Jurkat, Clone E6-1 (cell line): Measurements from ENCODE around the gene CASS4.
A peak's percentile ranks its signal among the peaks of the same experiment; 100 is the strongest.

Source experiments
- DNase-seq: peaks from one replicate; pipeline ENCODE4 v3.0.0-alpha.2; 2011; ENCODE audit warnings: low read depth, low spot score
- H3K4me3 ChIP-seq: 2 replicates; pipeline ENCODE4 v1.5.1; 2011; ENCODE audit warnings: mild to moderate bottlenecking, low read length, control low read depth, moderate library complexity

The CASS4 gene

GRCh38 chr20:56438284-56438683, 26.2 kb downstream of the CASS4 start:
- H3K4me3 ChIP-seq = no peak overlapping the region
- DNase-seq = no peak

GRCh38 chr20:56439771-56440291, 27.8 kb downstream of the CASS4 start:
- no peak overlapping the region for H3K4me3 ChIP-seq
- DNase-seq = no peak

DNA sequence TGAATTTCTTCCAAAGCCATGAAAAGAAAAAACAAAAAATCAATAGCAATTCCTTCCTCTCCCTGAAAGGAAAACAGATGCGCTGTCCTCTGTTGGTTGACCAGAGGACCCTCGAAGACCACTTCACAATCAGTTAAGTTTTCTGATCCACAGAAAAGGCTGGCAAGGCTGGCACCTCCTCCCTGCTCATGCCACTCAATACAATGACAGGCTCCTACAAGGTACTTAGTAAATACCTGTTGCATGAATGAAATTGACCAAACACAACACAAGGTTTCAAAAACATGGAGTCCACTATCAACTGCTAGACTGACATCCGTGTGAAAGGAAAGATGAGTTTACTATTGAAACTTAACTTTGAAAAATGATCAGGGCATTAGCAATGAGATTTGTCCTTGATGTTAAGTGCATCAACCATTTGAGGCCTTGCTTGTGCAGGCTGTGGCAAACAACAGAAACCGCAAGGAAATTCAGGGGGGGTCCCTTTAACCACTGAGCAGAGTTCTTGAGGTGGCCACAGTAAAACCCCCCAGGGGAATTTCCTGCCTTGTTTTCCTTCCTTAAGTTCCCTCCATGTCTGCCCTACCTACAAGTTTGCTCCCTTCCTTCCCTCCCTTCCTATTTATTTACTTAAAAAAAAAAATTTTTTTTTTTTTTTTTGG, 28.4 kb downstream of the CASS4 start:
- H3K4me3 ChIP-seq = no peak overlapping the region
- DNase-seq = peak; percentile 73

DNA sequence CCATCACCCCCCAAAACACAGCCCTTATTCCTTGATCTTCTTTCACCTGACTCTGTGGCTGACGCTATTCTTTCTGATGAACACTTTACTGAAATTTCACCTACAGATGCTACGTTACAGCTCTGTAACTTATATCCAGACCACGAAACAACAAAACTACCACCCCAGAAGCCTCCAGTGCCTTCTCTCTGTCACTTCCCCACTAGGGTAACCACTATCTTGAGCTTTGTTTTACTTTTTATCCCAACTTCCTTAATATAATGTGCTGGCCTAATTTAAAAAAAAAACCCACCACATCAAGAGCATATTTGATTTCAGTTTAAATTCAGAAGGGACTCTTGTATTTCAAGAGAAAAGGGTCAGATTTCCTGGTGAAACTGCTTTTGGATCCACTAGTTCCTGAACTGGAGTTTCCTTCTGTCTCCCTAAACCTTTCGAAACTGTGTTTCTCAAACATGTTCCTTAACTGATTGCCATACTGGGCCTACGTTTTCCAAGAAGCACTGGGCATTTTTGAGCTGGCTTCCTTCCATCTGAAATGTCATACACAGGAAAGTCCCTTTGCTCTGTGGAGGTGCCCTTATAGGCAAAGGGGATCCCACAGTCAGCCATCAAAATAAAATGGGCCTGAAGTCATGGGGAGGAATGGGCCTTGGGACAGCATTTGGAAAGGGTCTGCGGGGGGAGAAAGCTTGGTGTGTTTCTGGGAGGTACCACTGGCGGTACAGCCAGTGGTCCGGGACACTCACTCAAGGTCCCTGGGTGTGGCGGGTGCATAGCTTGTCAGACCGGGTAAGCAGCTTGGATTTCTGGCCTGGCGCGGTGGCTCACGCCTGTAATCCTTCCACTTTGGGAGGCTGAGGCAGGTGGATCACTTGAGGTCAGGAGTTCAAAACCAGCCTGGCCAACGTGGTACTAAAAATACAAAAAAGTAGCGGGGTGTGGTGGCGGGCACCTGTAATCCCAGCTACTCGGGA, 30.6 kb downstream of the CASS4 start:
- no peak overlapping the region for H3K4me3 ChIP-seq
- no peak for DNase-seq

DNA sequence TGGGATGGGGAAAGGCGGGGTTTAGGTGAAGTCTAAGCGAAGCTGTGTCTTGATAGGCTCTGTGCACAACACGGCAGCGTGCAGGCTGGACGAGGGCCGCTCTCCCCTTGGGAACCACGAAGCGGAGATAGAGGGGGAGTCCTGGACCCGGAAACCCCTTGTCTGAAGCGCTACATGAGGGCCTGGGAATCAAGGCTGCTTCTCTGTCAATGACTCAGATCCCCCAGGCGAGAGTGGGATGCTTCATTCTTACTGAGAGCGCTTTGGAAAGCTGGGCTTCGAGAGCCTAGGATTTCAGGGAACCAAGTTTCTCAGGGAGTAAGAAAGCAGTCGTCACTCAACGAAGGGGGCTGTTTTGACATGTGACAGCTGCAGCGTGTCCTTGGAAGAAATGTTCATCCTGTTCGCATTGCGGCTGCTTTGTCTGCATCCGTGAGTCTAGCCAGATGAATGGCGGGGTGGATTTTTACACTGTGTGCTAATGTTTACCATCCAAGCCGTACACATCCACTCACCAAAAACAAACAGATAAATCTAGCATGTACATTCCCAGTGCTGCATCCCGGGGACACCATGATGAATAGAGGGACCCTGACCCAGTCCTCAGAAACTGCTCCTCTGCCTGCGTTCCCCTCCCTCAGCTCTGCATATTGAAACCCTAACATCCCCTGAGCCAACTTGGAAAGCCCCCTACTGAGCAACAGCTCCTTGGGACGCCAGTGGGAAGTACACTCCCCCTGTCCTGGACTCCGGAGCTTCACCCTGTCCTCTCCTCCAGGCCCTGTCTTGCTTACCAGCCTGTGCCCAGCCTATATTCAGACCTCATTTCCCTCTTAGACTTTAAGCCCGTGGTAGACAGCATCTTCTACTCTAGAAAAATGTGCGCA, 31.8 kb downstream of the CASS4 start:
- DNase-seq = no peak
- no peak overlapping the region for H3K4me3 ChIP-seq

DNA sequence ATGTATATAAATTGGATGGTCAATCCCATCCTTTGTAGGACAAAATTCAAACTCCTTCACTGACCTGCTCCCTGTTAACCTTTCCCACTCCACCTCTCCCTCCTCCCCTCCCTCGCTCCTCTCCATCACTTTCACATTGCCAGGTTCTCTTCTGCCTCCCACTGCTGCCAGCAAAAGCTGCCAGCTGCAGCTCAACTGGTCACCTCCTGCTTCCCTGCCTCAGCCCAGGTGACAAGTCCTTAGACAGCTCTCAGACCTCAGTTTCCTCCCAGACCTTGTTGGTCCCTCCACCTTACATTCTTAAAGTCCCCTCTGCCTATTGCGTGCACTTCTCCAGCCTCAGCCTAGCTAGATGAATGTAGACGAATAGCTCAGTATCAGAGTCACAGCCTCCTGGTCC, 33.1 kb downstream of the CASS4 start:
- DNase-seq = no peak
- no peak overlapping the region for H3K4me3 ChIP-seq

DNA sequence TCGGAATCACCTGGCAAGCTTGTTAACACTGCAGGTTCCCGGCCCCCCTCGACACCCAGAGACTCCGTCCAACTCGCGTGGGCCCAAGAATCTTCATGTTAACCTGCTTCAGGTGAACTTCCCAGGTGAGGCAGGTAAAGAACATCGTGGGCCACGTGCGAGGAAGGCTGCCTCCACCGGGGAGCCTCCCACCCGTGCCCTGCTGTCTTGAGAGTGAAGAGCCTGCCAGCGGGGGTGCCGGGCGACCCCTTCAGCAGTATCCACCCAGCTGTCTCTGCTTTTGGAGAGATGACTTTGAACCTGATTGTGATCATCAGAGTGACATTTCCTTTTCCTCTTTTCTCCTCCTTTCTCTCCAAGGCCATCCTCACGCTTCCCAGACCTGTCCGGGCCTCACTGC, 33.5 kb downstream of the CASS4 start:
- DNase-seq = no peak

DNA sequence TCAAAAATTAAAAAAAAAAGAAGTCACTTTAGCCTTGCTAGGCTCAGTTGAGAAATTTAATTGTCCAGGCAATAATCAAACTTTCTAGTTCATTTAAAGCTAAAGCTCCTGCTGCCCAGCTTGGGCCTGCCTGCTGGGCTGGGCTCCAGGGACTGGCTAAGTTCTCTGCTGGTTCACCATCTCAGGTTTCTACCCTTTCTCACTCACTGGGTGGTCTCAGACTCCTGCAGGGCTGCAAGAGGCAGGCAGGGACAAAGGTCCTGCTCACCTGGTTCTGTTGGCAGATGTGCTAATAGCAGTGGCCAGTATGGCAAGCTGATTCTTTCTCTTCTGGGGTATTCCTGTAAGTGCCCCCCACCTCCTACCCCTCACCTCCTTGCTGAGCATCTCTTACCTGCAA, 35.2 kb downstream of the CASS4 start:
- no peak overlapping the region for H3K4me3 ChIP-seq
- DNase-seq = no peak

More for the DNA sequence above, 33.5 kb downstream of the CASS4 start:
- no peak overlapping the region for H3K4me3 ChIP-seq

DNA sequence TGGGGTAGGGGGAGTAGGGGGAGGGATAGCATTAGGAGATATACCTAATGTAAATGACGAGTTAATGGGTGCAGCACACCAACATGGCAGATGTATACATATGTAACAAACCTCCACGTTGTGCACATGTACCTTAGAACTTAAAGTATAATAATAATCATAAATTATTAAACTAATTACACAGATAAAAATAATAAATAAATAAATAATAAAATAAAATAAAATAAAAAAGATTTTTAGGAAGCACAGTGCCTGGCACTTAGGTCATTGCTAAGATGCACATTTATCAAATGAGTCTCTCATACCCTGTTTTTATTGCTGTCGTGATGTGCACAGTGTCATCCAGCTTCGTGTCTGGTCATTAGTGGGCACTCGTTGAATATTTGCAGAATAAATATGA, 37.4 kb downstream of the CASS4 start:
- DNase-seq = no peak
- H3K4me3 ChIP-seq = no peak overlapping the region

DNA sequence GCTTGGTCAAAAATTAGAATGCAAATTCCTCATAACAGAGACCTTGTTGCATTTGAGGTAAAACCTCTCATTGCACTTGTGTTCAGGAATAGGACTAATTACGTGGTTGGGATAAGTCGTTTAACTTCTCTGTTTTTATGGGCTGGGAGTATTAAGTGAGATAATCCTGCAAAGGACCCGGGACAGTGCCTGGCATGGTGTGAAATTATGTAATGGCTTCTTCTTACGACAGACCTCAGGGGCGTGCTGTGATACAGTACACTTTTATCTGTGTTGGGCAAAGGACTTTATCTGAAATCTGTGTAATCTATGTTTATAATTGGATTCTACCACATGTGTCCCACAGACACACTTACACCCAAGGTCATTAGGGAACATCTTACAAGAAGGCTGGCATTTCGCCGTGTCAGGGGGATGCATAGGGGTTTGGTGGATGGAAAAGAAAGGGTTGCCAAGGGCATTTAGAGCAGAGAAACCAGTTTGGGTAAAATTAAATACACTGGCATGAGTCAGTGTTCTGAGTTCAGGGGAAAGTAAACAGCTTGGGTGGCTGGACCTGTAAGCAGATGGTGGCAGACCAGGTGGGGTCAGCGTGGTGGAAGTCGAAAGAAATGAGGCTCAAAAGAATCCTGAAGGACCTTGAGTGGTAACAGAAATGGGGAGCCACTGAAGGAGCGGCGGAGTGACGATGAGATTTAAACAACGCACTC, 39.2 kb downstream of the CASS4 start:
- DNase-seq = no peak
- H3K4me3 ChIP-seq = no peak overlapping the region

GRCh38 chr20:56453352-56453751, 41.3 kb downstream of the CASS4 start:
- no peak overlapping the region for H3K4me3 ChIP-seq
- DNase-seq = no peak

DNA sequence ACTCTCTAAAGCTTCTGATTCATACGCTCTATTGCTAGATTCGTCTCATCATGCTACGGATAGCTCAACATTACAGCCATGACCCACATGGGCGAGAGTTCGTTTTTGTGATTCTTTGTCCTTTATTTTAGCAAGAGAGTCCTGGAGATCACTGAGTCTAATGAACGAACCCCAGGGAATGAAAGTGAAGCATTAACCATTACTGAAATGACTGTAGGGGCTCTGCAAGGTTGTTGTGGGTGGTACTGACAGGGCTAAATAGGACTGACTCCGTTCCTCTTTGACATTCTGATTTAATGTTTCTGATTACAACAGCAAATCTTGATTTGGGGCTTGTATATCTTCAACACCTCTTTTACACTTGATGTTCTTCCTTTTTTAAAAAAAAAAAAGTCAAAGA, 42.7 kb downstream of the CASS4 start:
- DNase-seq = no peak
- H3K4me3 ChIP-seq = no peak overlapping the region

DNA sequence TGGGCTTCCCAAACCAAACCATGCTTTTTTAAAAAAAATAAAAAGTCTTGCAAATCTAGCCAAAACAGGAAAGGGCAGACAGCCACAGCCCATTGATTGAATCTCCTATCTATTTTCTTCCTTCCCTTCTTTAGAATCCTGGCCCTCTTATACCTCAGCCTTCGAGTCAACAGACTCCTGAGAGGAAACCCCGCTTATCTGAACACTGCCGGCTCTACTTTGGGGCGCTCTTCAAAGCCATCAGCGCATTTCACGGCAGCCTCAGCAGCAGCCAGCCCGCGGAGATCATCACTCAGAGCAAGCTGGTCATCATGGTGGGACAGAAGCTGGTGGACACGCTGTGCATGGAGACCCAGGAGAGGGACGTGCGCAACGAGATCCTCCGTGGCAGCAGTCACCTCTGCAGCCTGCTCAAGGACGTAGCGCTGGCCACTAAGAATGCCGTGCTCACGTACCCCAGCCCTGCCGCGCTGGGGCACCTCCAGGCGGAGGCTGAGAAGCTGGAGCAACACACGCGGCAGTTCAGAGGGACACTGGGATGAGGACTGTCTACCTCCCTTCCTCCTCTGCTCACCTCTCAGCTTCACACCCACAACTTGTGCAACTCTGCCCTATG, 46.3 kb downstream of the CASS4 start:
- no peak overlapping the region for H3K4me3 ChIP-seq
- DNase-seq = no peak

DNA sequence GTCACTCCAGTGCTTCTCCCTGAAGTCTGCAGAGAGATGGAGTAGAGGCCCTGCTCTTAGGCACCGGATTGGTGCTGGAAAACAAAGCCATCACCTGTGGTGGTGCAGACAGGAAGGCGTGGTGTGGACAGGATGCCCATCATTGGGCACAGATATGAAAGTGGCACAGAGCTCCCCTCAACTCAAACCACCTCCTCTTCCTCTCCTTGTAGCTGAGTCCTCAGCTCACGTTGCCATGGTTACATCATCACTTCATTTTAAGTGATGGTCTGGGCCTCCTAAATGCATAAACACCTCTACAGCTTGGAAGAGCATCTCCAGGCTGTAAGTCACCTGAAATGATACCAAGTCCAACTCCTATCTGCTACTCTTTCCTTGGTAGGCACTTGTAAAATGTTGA, 48.4 kb downstream of the CASS4 start:
- no peak for DNase-seq
- no peak overlapping the region for H3K4me3 ChIP-seq

DNA sequence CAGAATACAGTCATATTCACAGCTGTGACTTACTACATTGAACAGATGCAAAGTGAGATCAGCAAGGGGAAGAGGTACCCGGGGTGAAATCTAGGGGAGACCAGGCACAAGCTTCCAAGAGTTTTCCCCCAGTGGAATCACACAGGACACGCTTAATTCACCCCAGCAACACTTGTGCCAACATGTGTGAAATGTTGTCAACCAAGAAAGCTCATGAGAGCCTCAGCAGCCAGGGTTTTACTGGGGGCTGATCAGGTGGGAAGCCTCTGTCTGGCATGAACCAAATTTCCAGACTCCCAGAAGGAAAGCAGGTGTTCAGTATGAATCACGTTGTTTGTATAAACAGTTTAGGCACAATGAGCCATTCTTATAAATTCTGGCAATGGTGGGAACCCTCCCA, 49.5 kb downstream of the CASS4 start:
- H3K4me3 ChIP-seq = no peak overlapping the region
- no peak for DNase-seq

DNA sequence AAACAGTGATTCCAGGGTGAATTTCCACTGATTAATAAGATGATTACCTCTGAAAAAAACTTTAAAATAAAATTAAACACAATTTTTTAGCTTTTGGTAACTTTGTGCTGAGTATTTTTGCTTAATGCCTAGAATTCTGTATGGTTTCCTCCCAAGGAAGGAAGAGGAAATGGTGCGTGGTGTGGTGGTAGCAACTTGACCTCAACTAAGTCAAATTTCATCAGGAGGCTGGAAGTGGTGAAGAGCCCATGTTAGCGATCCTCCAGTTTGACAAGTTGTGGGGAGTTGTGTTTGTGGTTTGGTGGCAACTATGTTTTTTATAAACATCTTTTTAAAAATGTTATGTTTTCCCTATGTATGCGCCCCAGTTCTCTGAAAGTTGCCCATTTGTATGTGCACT, 51.4 kb downstream of the CASS4 start:
- no peak overlapping the region for H3K4me3 ChIP-seq
- peak; percentile 55 for DNase-seq

DNA sequence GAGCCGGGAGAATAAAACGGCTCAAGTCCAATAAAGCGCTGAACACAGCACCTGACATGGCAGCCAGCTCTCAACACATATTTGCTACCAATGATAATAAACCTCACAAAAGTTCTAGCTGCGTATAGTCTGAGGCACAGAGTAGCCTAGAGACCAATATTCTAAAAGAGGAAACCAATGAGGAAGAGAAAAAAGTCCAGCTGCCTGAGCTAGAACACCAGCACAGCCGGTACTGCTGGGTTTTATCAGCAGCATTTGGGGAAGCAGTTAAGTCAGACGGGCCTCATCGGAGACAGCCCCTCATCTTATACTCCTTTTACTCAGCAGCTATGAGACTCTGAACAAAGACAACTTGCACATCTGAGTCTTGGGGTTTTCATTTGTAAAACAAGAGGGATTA, 53.9 kb downstream of the CASS4 start:
- no peak overlapping the region for H3K4me3 ChIP-seq
- DNase-seq = no peak

- peak overlapping the region; percentile 70 for H3K4me3 ChIP-seq
- no peak for DNase-seq
Measured at GRCh38 chr20:56467968-56468315, 55.9 kb downstream of the CASS4 start.
